ENCODE results near the gene TSPAN31. TPM values are rescaled to one million over a fixed set of nuclear protein-coding genes. Genes with fewer than 3 reads are reported as not detected.
"Not testable (repeated sequence)": the region's sequence is repeated elsewhere in the genome, so short reads cannot be mapped to it uniquely, and the experiment has no call there.

TSPAN31 gene
- total RNA-seq, 2 experiments from 2014 or later: 11.7 to 15.0 TPM

DNA sequence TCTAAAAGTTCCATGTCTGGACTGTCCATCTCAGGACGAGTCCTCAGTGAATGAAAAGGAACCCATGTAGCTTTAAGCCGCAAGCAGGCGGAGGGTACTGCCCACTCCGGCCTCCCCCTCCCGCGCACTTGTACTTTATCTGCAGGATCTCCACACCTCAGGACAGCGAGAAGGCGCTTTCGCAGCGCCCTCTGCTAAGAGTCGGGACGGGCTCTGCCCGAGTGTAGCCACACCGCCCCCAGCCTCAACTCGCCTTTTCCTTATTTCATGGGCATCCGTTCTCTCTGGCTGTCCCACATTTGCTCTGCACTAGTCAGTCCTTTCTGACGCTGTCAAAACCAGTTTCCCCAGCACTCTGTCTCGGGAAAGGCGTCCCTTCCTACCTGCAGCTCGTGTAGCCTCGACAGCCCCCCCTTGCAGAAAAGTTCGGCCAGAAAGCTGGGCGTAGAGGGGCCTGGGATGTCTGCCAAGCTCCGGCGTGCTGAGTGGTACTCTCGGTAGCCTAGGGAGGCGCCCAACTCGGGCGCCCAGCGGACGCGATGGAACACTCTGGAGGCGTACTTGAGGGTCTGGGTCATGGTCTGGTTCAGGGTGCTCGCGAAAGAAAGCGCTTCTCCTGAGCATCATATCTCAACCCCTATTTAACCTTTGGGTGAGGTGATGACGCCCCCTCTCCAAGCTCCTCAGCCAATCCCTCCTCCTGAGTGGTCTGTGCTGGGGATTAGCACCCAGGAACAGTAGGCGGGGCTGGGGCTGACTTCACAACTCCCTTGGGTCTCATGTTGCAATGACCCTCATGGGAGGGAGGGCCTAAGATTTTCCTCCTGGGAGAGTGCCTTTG, 21.8 kb downstream of the TSPAN31 start, which contains the start of gene CYP27B1:
CYP27B1 (minus strand) TSS at position 615 of the 841 bp plus-strand sequence; CDS start at position 578, 37 bp downstream.
- H3K4me3 Mint-ChIP-seq: peak within 1 kb of the TSS; percentile 86
- no peak for DNase-seq

DNA sequence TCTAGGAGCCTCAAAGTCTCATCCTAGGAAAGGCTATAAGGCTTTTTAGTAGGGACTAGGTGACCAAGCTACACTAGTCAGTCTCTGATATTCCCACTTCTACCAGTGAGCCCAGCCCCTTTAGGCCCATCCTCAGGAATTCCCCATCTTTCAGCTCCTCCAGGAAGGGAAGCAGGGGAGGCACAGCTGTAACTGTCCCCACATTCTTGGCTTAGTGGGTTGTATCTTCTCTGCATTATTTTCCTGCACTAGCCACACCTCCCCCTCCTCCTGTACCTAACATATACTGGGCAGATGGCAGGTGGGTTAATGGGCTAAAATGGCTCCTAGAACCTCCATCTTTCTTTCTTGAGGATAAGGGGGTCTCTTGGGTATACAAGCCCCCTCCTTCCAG, 22.5 kb downstream of the TSPAN31 start:
- peaks cover 2% of the 10 kb centered on the region for H3K27me3 Mint-ChIP-seq
- no peak overlapping the region for H3K27ac Mint-ChIP-seq
- H3K4me3 Mint-ChIP-seq: no peak overlapping the region
- H3K4me1 Mint-ChIP-seq (ENCODE audit: low read depth): peaks cover 43% of the 10 kb centered on the region
- POLR2A ChIA-PET: no interaction called here
- CTCF ChIA-PET: interaction anchor here (1.2 to 5.1 kb wide), 3 partner anchors 8 to 16 kb away, joined by 9 to 52 read pairs (median 9); partner anchors contain the start of gene TSFM
- no peak for DNase-seq
- H3K9me3 Mint-ChIP-seq: no peaks in the 10 kb centered on the region
- peaks cover 29% of the 10 kb centered on the region for H3K36me3 Mint-ChIP-seq
- intact Hi-C loops (cut with micrococcal nuclease): no loop called here

More for the DNA sequence above, 21.8 kb downstream of the TSPAN31 start, which contains the start of gene CYP27B1:
- Mint-ChIP-seq H3K27me3 (peaks cover 2% of the 10 kb centered on the region), H3K27ac (peak within 1 kb of the TSS; percentile 13), H3K36me3 (peaks cover 29% of the 10 kb centered on the region), H3K4me1 (ENCODE audit: low read depth) (peaks cover 41% of the 10 kb centered on the region), H3K9me3 (no peaks in the 10 kb centered on the region)
- intact Hi-C loops (cut with micrococcal nuclease): no loop called here
- ChIA-PET POLR2A (interaction anchor here (0.7 to 1.0 kb wide), 4 partner anchors 10 to 69 kb away, joined by 3 to 4 read pairs (median 4); no protein-coding TSS in a partner anchor), CTCF (interaction anchor here (1.0 to 5.1 kb wide), 4 partner anchors 8 to 17 kb away, joined by 3 to 52 read pairs (median 9); partner anchors contain the start of gene TSFM)

DNA sequence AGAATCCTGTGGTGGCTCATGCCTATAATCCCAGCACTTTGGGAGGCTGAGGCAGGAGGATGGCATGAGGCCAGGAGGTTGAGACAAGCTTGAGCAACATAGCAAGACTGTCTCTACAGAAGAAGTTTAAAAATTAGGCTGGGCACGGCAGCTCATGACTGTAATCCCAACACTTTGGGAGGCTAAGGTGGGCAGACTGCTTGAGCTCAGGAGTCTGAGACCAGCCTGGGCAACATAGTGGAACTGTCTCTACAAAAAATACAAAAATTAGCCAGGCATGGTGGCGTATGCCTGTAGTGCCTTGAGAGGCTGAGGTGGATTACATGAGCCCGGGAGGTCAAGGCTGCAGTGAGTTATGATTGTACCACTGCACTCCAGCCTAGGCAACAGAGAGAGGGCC, 23.0 kb downstream of the TSPAN31 start:
- no peak overlapping the region for H3K27ac Mint-ChIP-seq
- peaks cover 28% of the 10 kb centered on the region for H3K36me3 Mint-ChIP-seq
- ChIA-PET POLR2A (no interaction called here), CTCF (interaction anchor here (1.2 to 5.1 kb wide), 3 partner anchors 9 to 15 kb away, joined by 9 to 52 read pairs (median 9); partner anchors contain the start of gene TSFM)
- H3K4me1 Mint-ChIP-seq (ENCODE audit: low read depth): peaks cover 44% of the 10 kb centered on the region
- H3K27me3 Mint-ChIP-seq: peaks cover 2% of the 10 kb centered on the region
- DNase-seq: no peak
- intact Hi-C loops (cut with micrococcal nuclease): no loop called here
- H3K4me3 Mint-ChIP-seq: no peak overlapping the region
- no peaks in the 10 kb centered on the region for H3K9me3 Mint-ChIP-seq

DNA sequence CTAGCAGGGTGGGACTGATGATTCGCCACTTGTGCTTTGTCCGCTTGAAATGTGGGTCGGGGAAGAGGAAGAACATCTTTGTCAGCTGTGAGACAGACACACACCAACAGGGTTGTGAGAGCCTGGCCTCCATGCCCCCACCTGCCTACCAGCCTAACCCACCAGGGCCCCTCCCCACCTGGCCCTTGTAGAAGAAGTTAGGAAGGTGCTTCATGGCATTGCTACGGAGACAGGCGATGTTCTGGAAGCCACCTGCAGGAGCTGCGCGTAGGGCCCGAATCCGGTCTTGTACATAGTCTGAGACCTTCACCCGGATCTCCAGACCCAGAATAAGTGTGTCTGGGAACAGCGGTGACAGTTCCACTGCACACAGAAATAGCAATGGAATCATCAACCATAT, 24.8 kb downstream of the TSPAN31 start:
- CTCF ChIA-PET: interaction anchor here (1.8 kb wide), 1 partner anchor 10 kb away, joined by 4 read pairs; no protein-coding TSS in a partner anchor

DNA sequence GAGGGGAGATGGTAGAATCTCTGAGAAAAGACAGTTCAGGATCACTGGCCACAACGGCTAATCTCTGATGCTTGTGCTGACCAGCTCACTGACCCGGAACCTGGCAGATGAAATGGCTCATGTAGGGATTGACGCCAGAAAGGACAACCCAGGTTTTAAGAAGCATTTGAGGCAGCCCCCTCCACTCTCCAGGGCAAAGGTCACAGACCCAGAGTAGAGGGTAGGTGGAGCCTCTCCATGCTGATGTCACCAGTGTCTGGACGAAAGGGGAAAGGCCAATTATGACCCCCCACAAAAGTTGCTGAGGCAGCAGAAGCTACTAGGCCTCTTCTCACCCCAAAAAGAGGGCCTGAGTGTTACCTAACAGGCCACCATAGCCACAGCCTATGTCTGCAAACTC, 25.9 kb downstream of the TSPAN31 start:
- H3K27ac Mint-ChIP-seq: peak overlapping the region; percentile 97
- CTCF ChIA-PET: interaction anchor here (1.8 to 2.1 kb wide), 2 partner anchors 11 to 12 kb away, joined by 4 to 25 read pairs; partner anchors contain the start of gene TSFM

More for the DNA sequence above, 24.8 kb downstream of the TSPAN31 start:
- Mint-ChIP-seq H3K9me3 (no peaks in the 10 kb centered on the region), H3K4me1 (ENCODE audit: low read depth) (peaks cover 41% of the 10 kb centered on the region), H3K27me3 (peaks cover 2% of the 10 kb centered on the region), H3K36me3 (peaks cover 22% of the 10 kb centered on the region), H3K27ac (no peak overlapping the region), H3K4me3 (peak overlapping the region; percentile 9)
- intact Hi-C loops (cut with micrococcal nuclease): no loop called here
- no peak for DNase-seq
- POLR2A ChIA-PET: no interaction called here

DNA sequence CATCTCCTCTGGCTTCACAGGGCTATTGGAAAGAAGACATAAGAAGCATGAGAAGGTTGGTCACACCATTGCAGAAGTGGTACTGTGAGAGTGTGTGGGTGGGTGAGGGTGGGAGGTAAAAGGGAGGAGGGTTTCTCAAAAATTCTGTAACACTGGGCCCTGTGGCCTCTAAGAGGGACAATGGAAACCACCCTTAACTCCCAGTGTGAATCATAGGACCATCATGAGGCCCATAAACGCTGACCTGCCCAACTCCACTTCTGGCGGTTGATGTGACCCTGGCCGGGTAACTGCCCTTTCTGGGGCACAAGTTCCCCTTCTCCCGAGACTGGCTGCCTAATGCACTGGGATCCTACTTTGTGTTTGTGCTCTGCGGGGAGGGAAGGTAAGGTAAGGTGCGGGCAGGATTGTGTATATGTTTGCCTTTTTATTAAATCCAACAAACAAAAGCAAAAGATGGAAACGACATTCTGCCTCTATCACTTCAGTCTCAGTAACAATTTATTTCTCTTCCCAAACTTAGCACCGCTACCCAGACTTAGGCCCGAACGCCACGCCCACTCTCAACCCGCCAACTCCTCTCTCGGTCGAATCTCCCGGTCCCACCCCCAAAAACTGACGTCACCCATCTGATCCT, 26.5 kb downstream of the TSPAN31 start:
- H3K9me3 Mint-ChIP-seq: no peaks in the 10 kb centered on the region
- no peaks in the 10 kb centered on the region for H3K27me3 Mint-ChIP-seq
- ChIA-PET POLR2A (interaction anchor here (0.9 to 1.2 kb wide), 3 partner anchors 11 to 27 kb away, joined by 4 to 10 read pairs (median 6); partner anchors contain the start of genes MARCHF9, TSFM and TSPAN31), CTCF (interaction anchor here (0.7 to 2.1 kb wide), 6 partner anchors 11 to 125 kb away, joined by 3 to 25 read pairs (median 4); partner anchors contain the start of genes OS9 and TSFM)
- H3K4me1 Mint-ChIP-seq (ENCODE audit: low read depth): peaks cover 29% of the 10 kb centered on the region
- intact Hi-C loops (cut with micrococcal nuclease): no loop called here
- H3K36me3 Mint-ChIP-seq: peaks cover 29% of the 10 kb centered on the region
- H3K27ac Mint-ChIP-seq: peak overlapping the region; percentile 97
- peak overlapping the region; percentile 99 for H3K4me3 Mint-ChIP-seq
- DNase-seq: peak; percentile 93

More for the DNA sequence above, 25.9 kb downstream of the TSPAN31 start:
- POLR2A ChIA-PET: no interaction called here
- Mint-ChIP-seq H3K4me1 (ENCODE audit: low read depth) (peaks cover 35% of the 10 kb centered on the region), H3K4me3 (peak overlapping the region; percentile 52), H3K27me3 (peaks cover 2% of the 10 kb centered on the region), H3K9me3 (no peaks in the 10 kb centered on the region), H3K36me3 (peaks cover 24% of the 10 kb centered on the region)
- no peak for DNase-seq
- intact Hi-C loops (cut with micrococcal nuclease): no loop called here

DNA sequence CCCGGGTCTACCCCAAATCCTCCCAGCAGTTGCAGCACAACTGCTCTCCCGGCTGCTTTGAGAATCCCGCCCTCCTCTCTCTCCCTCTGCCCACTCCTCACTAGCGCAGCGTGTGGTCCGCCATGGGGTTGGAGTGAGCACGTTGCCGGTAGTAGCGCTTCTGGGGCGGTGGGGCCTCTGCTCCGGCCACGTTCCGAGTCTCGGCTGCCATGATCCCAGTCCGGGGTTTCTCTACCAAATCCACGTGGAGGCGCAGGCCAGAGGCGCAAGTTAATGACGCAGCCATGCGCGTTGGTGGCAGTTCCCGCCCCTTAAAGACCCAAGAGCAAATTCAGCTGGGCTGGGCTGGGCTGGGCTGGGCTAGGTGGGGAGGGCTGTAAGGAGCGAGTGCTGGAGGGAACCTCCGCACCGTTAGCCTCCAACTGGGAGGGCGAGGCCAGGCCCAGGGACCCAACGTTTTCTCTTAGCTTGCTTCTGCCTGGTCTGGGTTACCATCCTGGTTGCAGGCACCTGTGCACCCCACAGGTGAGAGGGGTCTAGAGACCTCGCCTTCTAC, 27.1 kb downstream of the TSPAN31 start, which contains the start of gene METTL1:
METTL1 (minus strand) TSS at position 233 of the 556 bp plus-strand sequence; CDS start at position 211, 22 bp downstream.
- H3K36me3 Mint-ChIP-seq: peaks cover 29% of the 10 kb centered on the region
- H3K9me3 Mint-ChIP-seq: no peaks in the 10 kb centered on the region
- intact Hi-C loops (cut with micrococcal nuclease): loop anchor here (1.0 to 2.0 kb wide), 3 partner anchors 10 to 75 kb away; partner anchors contain the start of genes CDK4, CTDSP2 and TSFM
- CTCF ChIA-PET: interaction anchor here (0.6 to 2.1 kb wide), 7 partner anchors 10 to 133 kb away, joined by 3 to 25 read pairs (median 3); partner anchors contain the start of genes OS9 and TSFM
- peaks cover 23% of the 10 kb centered on the region for H3K4me1 Mint-ChIP-seq (ENCODE audit: low read depth)
- peak within 1 kb of the TSS; percentile 97 for H3K27ac Mint-ChIP-seq
- DNase-seq: peak; percentile 97
- POLR2A ChIA-PET: interaction anchor here (0.5 to 1.6 kb wide), 9 partner anchors 9 to 1144 kb away, joined by 3 to 10 read pairs (median 4); partner anchors contain the start of genes ATP23, CDK4, MARCHF9 and TSFM
- H3K4me3 Mint-ChIP-seq: peak within 1 kb of the TSS; percentile 99
- H3K27me3 Mint-ChIP-seq: no peaks in the 10 kb centered on the region

DNA sequence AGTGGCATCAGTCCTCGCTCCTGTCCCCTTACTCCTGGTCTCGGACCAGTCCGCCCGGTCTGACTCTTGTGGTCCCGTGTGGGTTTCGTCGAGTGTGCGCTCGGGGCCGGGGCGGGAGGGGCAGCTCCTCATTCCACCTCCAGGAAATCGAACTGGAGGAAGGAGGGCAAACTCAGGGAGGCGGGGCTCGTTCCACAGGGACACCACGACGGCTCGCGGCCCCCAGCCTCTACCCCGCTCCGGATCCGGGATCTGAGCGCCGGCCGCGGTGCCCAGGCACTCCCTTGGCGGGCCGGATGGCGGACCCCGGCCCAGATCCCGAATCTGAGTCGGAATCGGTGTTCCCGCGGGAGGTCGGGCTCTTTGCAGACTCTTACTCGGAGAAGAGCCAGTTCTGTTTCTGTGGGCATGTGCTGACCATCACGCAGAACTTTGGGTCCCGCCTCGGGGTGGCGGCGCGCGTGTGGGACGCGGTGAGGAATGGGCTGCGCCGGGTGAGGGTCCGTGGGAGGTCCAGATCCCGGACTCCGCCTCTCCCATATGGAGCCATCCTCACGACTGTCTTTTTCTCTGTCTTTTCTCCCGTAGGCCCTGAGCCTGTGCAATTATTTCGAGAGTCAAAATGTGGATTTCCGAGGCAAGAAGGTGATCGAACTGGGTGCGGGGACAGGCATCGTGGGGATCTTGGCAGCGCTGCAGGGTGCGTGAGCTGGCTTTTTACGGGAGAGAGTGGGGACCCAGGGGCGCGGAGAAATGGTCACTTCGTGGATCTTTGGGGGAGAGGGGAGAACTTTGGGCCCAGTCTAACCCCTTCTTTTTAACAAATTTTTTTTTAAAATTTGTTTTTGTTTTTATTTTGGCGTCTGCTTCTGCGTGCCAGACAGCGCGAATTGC, 27.8 kb downstream of the TSPAN31 start, which contains the start of gene EEF1AKMT3:
EEF1AKMT3 (plus strand) TSS at position 186 of the 894 bp plus-strand sequence; CDS start at position 297, 111 bp downstream.
- ChIA-PET CTCF (interaction anchor here (0.6 to 2.1 kb wide), 8 partner anchors 10 to 132 kb away, joined by 3 to 25 read pairs (median 4); partner anchors contain the start of genes OS9 and TSFM), POLR2A (interaction anchor here (0.5 to 1.6 kb wide), 10 partner anchors 9 to 1144 kb away, joined by 3 to 10 read pairs (median 4); partner anchors contain the start of genes ATP23, CDK4, MARCHF9 and TSFM)
- peak; percentile 64 for DNase-seq
- H3K9me3 Mint-ChIP-seq: no peaks in the 10 kb centered on the region
- peaks cover 22% of the 10 kb centered on the region for H3K4me1 Mint-ChIP-seq (ENCODE audit: low read depth)
- intact Hi-C loops (cut with micrococcal nuclease): loop anchor here (1.0 to 2.0 kb wide), 3 partner anchors 10 to 74 kb away; partner anchors contain the start of genes CDK4, CTDSP2 and TSFM
- no peaks in the 10 kb centered on the region for H3K27me3 Mint-ChIP-seq
- peak within 1 kb of the TSS; percentile 97 for H3K27ac Mint-ChIP-seq
- peaks cover 29% of the 10 kb centered on the region for H3K36me3 Mint-ChIP-seq
- peak within 1 kb of the TSS; percentile 99 for H3K4me3 Mint-ChIP-seq

DNA sequence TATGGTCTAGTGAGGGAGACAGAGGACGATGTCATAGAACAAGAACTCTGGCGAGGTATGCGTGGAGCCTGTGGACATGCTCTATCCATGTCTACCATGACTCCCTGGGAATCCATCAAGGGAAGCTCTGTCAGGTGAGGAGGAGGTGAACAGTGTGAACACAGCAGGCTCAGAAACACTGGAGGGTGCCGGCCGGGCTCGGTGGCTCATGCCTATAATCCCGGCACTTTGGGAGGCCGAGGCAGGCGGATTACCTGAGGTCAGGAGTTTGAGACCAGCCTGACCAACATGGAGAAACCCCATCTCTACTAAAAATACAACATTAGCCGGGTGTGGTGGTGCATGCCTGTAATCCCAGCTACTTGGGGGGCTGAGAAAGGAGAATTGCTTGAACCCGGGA, 29.8 kb downstream of the TSPAN31 start:
- H3K27ac Mint-ChIP-seq; POLR2A ChIA-PET; H3K9me3 Mint-ChIP-seq; H3K27me3 Mint-ChIP-seq; intact Hi-C loops (cut with micrococcal nuclease); DNase-seq; H3K4me3 Mint-ChIP-seq: not testable (repeated sequence)
- peaks cover 17% of the 10 kb centered on the region for H3K36me3 Mint-ChIP-seq
- CTCF ChIA-PET: interaction anchor here (1.1 to 2.7 kb wide), 3 partner anchors 9 to 28 kb away, joined by 3 to 11 read pairs (median 4); no protein-coding TSS in a partner anchor
- peaks cover 31% of the 10 kb centered on the region for H3K4me1 Mint-ChIP-seq (ENCODE audit: low read depth)

DNA sequence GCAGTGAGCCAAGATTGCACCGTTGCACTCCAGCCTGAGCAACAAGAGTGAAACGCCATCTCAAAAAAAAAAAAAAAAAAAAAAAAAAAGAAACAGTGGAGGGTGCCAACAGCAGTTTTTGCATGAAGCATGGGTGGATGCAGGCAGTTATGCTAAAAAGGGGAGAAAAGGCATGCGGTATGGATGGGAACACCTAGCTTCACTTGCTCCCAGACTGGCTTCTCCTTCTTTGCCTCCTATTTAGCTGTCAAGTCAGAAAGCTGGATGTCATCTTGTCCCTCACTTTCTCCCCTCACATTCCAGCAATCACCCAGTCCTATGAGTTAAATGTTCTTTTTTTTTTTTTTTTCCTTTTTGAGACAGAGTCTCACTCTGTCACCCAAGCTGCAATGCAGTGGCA, 30.2 kb downstream of the TSPAN31 start:
- Mint-ChIP-seq H3K27me3 (no peaks in the 10 kb centered on the region), H3K9me3 (no peaks in the 10 kb centered on the region), H3K4me3 (no peak overlapping the region), H3K36me3 (peaks cover 14% of the 10 kb centered on the region), H3K4me1 (ENCODE audit: low read depth) (peaks cover 34% of the 10 kb centered on the region), H3K27ac (no peak overlapping the region)
- ChIA-PET CTCF (interaction anchor here (1.1 to 2.7 kb wide), 2 partner anchors 8 to 18 kb away, joined by 4 to 11 read pairs; no protein-coding TSS in a partner anchor), POLR2A (no interaction called here)
- intact Hi-C loops (cut with micrococcal nuclease): no loop called here
- no peak for DNase-seq
